Ectodermal cell (in vitro differentiated cells): ENCODE data around the gene ERP44.
"Not testable (repeated sequence)": the region's sequence is repeated elsewhere in the genome, so short reads cannot be mapped to it uniquely, and the experiment has no call there.

Source experiments
- H3K27ac ChIP-seq: 2 replicates; pipeline ENCODE4 v1.7.0; 2013; ENCODE audit warnings: mild to moderate bottlenecking, low read depth, low read length; ENCODE audit not compliant: insufficient read depth, poor library complexity, severe bottlenecking
- H3K27me3 ChIP-seq: 2 replicates; pipeline ENCODE4 v1.7.0; 2013; ENCODE audit warnings: mild to moderate bottlenecking, low read length; ENCODE audit not compliant: insufficient read depth, control insufficient read depth, poor library complexity, severe bottlenecking
- H3K36me3 ChIP-seq: one replicate; pipeline ENCODE4 v1.7.0; 2013; ENCODE audit warnings: low read length; ENCODE audit not compliant: control insufficient read depth, insufficient read depth
- H3K4me1 ChIP-seq: one replicate; pipeline ENCODE4 v1.7.0; 2013; ENCODE audit warnings: low read length; ENCODE audit not compliant: control insufficient read depth, insufficient read depth
- H3K4me3 ChIP-seq: 2 replicates; pipeline ENCODE4 v1.7.0; 2013; ENCODE audit warnings: low read depth, low read length, control low read depth; ENCODE audit not compliant: insufficient read depth
- H3K9me3 ChIP-seq: 2 replicates; pipeline ENCODE4 v1.7.0; 2013; ENCODE audit warnings: mild to moderate bottlenecking, low read length, moderate library complexity; ENCODE audit not compliant: control insufficient read depth
- WGBS, 2 experiments: methylation state at CpG; one replicate each; pipeline ENCODE4 v1.1.7; 2013; ENCODE audit warnings: missing lambda C conversion rate in 2 of 2; 5-methylcytosine and 5-hydroxymethylcytosine counted together

ERP44 gene

GRCh38 chr9:100019541-100019940, 79.3 kb downstream of the ERP44 start:
- Histone ChIP-seq H3K9me3 (no peaks in the 10 kb centered on the region), H3K4me3 (no peak overlapping the region), H3K27me3 (no peaks in the 10 kb centered on the region), H3K27ac (no peak overlapping the region), H3K4me1 (no peaks in the 10 kb centered on the region), H3K36me3 (peaks cover 6% of the 10 kb centered on the region)
- WGBS, 2 experiments = 92 to 93% methylated on average over 1 of the region's 1 CpG

- Histone ChIP-seq H3K36me3 (no peaks in the 10 kb centered on the region), H3K27me3 (no peaks in the 10 kb centered on the region), H3K4me3 (no peak overlapping the region), H3K27ac (no peak overlapping the region), H3K9me3 (no peaks in the 10 kb centered on the region), H3K4me1 (no peaks in the 10 kb centered on the region)
These were observed 84.0 kb downstream of the ERP44 start for GRCh38 chr9:100014846-100015245.

GRCh38 chr9:100013573-100013972, 85.2 kb downstream of the ERP44 start:
- no peak overlapping the region for H3K4me3 ChIP-seq
- H3K36me3 ChIP-seq = no peaks in the 10 kb centered on the region
- WGBS, 2 experiments = no CpG with 5 or more reads among the region's 2 CpGs
- no peaks in the 10 kb centered on the region for H3K4me1 ChIP-seq
- H3K9me3 ChIP-seq = no peaks in the 10 kb centered on the region
- H3K27me3 ChIP-seq = no peaks in the 10 kb centered on the region
- H3K27ac ChIP-seq = no peak overlapping the region

GRCh38 chr9:100012279-100012678, 86.5 kb downstream of the ERP44 start:
- H3K27me3 ChIP-seq = no peaks in the 10 kb centered on the region
- H3K4me1 ChIP-seq = no peaks in the 10 kb centered on the region
- no peaks in the 10 kb centered on the region for H3K36me3 ChIP-seq
- no peak overlapping the region for H3K27ac ChIP-seq
- H3K9me3 ChIP-seq = no peaks in the 10 kb centered on the region
- no peak overlapping the region for H3K4me3 ChIP-seq

GRCh38 chr9:100011062-100011681, 87.6 kb downstream of the ERP44 start:
- Histone ChIP-seq H3K4me1 (no peaks in the 10 kb centered on the region), H3K4me3 (no peak overlapping the region), H3K36me3 (no peaks in the 10 kb centered on the region), H3K27me3 (no peaks in the 10 kb centered on the region), H3K9me3 (no peaks in the 10 kb centered on the region), H3K27ac (no peak overlapping the region)
- WGBS, 2 experiments = no CpG with 5 or more reads among the region's 1 CpG

GRCh38 chr9:99999797-100000196, 99.0 kb downstream of the ERP44 start:
- WGBS, 2 experiments = 97 to 98% methylated on average over 5 of the region's 5 CpGs
- H3K36me3 ChIP-seq = peaks cover 8% of the 10 kb centered on the region
- no peak overlapping the region for H3K4me3 ChIP-seq
- H3K9me3 ChIP-seq = no peaks in the 10 kb centered on the region
- no peak overlapping the region for H3K27ac ChIP-seq
- H3K27me3 ChIP-seq = no peaks in the 10 kb centered on the region
- peaks cover 7% of the 10 kb centered on the region for H3K4me1 ChIP-seq

- H3K36me3 ChIP-seq = peaks cover 4% of the 10 kb centered on the region
- no peak overlapping the region for H3K4me3 ChIP-seq
- no peaks in the 10 kb centered on the region for H3K9me3 ChIP-seq
- WGBS, 2 experiments = 90 to 91% methylated on average over 26 of the region's 26 CpGs
- no peaks in the 10 kb centered on the region for H3K27me3 ChIP-seq
- no peak overlapping the region for H3K27ac ChIP-seq
- H3K4me1 ChIP-seq = peaks cover 7% of the 10 kb centered on the region
These were observed 99.9 kb downstream of the ERP44 start for GRCh38 chr9:99998866-99999265.

GRCh38 chr9:99998266-99998665, 100.5 kb downstream of the ERP44 start:
- Histone ChIP-seq H3K27me3 (no peaks in the 10 kb centered on the region), H3K36me3 (no peaks in the 10 kb centered on the region), H3K9me3 (no peaks in the 10 kb centered on the region), H3K27ac (no peak overlapping the region), H3K4me3 (no peak overlapping the region), H3K4me1 (peaks cover 7% of the 10 kb centered on the region)
- WGBS, 2 experiments = 80 to 82% methylated on average over 22 of the region's 22 CpGs

- not testable (repeated sequence) for H3K4me1 ChIP-seq, H3K4me3 ChIP-seq, H3K36me3 ChIP-seq, H3K9me3 ChIP-seq, H3K27ac ChIP-seq, H3K27me3 ChIP-seq
- WGBS, 2 experiments = 83 to 92% methylated on average over 2 of the region's 2 CpGs
These were observed 108.3 kb downstream of the ERP44 start for GRCh38 chr9:99990508-99990907.

GRCh38 chr9:99986642-99987041, 112.2 kb downstream of the ERP44 start:
- no peak overlapping the region for H3K27ac ChIP-seq
- no peak overlapping the region for H3K4me3 ChIP-seq

GRCh38 chr9:99980598-99980997, 118.2 kb downstream of the ERP44 start:
- Histone ChIP-seq H3K27ac (no peak overlapping the region), H3K36me3 (no peaks in the 10 kb centered on the region), H3K9me3 (no peaks in the 10 kb centered on the region), H3K4me1 (peaks cover 19% of the 10 kb centered on the region), H3K4me3 (no peak overlapping the region), H3K27me3 (no peaks in the 10 kb centered on the region)
- 92 to 96% methylated on average over 2 of the region's 2 CpGs for WGBS, 2 experiments

More at GRCh38 chr9:99986642-99987041, 112.2 kb downstream of the ERP44 start:
- H3K36me3 ChIP-seq = peaks cover 4% of the 10 kb centered on the region
- H3K27me3 ChIP-seq = no peaks in the 10 kb centered on the region
- H3K9me3 ChIP-seq = no peaks in the 10 kb centered on the region
- no peaks in the 10 kb centered on the region for H3K4me1 ChIP-seq
